Measurements from ENCODE around the gene DYRK1A.

DNA sequence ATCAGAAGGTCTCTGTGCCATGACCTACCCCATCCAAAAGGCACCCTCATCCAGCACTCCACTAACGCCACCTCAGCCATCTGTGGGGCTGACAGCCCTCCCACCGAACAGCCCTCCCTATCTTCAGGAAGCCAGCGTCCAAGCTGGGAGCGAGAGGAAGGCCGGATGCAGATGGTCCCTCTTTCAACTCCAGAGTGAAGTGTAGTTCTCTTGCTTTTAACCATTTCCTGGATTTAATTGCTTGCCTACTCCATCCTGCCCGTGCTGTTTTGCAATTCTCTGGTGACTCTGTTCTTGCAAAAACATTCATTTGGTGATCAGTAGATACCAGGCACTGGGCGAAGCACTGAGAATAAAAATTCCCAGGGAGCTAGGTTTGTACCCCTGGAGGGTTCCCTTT is 8.2 kb upstream of the DYRK1A start:
- TF ChIP-seq, protein P1, sequence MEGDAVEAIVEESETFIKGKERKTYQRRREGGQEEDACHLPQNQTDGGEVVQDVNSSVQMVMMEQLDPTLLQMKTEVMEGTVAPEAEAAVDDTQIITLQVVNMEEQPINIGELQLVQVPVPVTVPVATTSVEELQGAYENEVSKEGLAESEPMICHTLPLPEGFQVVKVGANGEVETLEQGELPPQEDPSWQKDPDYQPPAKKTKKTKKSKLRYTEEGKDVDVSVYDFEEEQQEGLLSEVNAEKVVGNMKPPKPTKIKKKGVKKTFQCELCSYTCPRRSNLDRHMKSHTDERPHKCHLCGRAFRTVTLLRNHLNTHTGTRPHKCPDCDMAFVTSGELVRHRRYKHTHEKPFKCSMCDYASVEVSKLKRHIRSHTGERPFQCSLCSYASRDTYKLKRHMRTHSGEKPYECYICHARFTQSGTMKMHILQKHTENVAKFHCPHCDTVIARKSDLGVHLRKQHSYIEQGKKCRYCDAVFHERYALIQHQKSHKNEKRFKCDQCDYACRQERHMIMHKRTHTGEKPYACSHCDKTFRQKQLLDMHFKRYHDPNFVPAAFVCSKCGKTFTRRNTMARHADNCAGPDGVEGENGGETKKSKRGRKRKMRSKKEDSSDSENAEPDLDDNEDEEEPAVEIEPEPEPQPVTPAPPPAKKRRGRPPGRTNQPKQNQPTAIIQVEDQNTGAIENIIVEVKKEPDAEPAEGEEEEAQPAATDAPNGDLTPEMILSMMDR (optimal IDR thresholded peaks at IDR 0.05 in 1 of 3, IDR thresholded peaks at IDR 0.05 in 1 of 3, conservative IDR thresholded peaks at IDR 0.05 in 1 of 3; ENCODE audit: extremely low read depth in 1 of 3, insufficient read depth in 2 of 3, low read length in 3 of 3) = no peak
- TF ChIP-seq EZH2 (IDR thresholded peaks at IDR 0.05; ENCODE audit: low read length) = no peak
